ENCODE data around the gene KCNQ1.

KCNQ1 gene

DNA sequence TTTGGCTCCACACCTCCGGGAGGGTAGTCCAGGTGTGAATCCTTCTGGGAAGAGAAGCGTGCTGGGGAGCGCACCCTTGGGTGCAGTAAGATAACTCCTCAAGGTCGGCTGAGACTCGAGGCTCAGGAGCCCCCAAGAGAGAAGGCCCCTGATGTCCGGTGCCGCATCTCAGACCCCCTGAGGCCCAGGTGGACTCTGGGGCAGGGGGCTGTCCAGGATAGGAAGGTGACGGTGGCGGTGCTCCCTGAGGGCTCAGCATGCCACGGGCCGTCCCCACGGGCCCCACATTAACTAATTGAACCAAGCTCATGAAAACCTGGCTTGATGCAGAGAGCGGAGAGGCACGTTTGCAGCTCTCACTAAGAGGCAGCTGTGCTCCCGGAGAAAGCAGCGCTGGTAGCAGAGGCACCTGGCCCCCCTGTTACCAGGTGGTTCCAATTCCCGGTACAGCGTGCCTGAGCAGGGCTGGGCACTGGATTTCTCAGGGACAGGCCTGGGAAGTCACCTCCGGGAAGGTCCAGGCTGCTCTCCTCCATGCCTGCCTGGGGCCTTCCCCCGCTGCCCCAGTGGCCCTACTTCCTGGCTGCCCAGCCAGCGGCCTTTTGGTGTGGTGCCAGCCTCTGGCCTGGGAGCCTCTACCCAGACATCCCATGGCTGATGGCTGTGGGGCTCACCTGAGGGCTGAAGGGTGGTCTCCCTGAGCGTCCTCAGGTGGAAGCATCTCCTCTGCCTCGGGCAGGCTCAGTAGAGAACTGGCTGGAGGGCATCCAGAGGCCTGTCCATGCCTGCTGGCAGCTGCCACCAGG, 1.1 kb downstream of the KCNQ1 start:
- DNase-seq, result no peak

GRCh38 chr11:2446590-2447252, 1.9 kb downstream of the KCNQ1 start:
- no peak for DNase-seq

DNA sequence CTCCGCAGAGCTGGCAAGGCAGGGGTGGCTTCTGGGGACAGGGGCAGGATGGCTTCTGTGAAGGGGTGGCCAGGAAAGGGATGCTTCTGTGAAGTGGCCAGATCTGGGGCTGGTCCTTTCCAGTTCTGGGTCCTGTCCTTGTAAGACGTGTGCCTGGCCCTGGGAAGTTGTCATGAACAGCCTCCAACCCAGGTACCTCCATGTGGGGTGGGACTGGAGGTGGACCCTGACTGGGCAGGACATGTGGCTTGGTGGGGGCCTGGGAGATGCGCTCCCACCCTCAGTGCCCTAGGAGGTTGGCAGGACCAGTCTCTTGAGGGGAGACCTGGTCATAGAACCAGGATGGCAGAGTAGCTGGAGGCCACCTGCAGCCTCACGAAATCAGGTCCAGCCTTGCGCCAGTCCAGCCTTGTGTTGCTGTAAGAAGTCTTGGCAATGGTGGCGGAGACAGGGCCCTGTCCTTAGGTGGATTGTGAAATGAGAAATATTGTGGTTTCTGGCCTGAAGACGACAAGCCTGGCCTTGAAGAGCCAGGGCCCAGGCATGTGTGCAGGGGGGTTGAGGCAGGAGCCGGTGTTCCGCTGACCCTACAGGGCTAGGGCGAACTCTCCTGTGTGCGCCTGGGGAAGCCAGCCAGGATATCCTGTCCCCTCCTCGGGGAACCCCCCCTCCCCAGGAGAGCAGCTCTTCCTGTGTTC, 2.6 kb downstream of the KCNQ1 start:
- no peak for DNase-seq

- no peak for DNase-seq
These were observed 3.3 kb downstream of the KCNQ1 start for GRCh38 chr11:2447951-2448650.

DNA sequence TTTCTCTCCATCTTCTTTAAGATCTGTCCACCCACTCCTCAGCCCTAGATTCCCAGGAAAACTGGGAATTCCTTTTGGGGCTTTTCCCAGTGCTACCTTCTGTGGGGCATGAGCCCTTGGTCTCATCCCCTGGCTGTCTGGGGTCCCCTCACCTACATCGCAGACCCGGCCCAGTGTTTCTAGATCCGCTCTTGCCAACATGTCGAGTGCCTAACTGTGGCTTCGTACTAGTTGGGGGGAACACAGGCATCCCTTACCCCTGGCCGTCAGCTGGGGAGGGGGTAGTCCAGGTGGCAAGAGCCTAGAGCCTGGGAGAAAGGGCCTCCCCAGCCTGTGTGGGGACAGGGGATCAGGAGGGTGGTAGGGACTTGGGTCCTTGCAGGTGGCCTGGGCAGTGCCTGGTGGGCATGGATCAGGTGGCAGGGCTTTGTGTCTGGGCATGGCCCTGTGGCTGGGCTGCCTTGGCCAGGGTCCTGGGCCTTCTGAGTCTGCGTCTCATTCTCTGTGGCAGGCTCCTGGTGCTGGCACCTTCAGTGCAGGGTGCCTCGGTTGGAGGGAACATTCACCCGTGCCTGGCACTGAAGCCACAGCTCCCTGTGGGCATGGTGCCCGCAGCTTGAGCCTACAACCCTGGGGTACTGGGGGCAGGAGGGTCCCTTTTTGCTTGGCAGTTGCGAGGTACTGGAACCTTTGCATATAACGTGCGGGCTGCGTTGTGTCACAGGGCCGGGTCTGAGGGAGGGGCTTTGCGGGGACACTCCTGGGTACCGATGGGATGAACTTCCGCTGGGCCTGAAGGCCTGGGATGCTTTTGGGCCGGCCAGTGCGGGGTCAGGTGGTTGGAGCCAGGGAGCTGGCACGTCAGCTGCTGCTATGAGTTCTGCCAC, 4.1 kb downstream of the KCNQ1 start:
- DNase-seq, result no peak

GRCh38 chr11:2449548-2450320, 4.9 kb downstream of the KCNQ1 start:
- DNase-seq, result no peak

GRCh38 chr11:2450321-2451041, 5.7 kb downstream of the KCNQ1 start:
- DNase-seq, result no peak

- DNase-seq, result no peak
These were observed 6.5 kb downstream of the KCNQ1 start for GRCh38 chr11:2451336-2451735.

GRCh38 chr11:2451916-2452315, 7.1 kb downstream of the KCNQ1 start:
- DNase-seq, result no peak

- no peak for DNase-seq
These were observed 7.7 kb downstream of the KCNQ1 start for GRCh38 chr11:2452321-2453012.

DNA sequence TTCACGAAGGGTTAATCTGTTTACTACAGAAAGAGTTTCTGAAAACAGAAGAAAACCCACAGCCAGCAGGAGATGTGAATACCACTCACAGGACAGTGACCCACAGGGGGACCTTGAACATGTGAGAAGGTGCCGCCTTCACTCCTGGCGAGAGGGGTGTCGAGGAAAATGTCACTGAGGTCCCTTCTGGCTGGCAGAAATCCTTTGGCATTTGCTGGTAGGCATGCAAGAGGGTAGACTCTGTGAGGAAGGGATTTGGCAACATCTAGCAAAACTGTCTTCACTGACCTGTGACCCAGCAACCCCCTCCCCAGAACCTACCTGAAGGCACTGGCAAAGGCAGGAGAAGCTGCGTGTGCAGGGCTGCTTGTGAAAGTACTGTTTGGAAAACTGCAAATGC, 8.6 kb downstream of the KCNQ1 start:
- DNase-seq, result no peak

DNA sequence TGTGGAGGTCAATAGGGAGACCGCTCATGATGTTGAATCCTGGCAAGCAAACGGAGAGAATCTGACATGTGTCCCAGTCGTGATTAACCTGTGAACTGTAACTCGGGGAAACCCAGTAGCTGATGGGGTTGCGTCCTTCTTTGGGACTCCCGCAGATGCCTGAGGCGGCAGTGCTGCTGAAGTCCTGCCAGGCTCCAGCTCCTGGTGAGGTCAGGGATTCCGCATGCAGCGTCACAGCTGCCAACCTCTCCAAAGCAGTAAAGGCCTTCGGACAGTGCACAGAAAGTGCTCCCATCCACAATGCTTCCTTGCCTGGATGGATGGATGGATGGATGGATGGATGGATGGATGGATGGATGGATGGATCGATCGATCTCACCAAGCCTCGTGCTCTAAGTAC, 13.5 kb downstream of the KCNQ1 start:
- no peak for DNase-seq

GRCh38 chr11:2459016-2459725, 14.4 kb downstream of the KCNQ1 start:
- no peak for DNase-seq

GRCh38 chr11:2459796-2460531, 15.2 kb downstream of the KCNQ1 start:
- DNase-seq, result no peak

GRCh38 chr11:2460540-2461252, 15.9 kb downstream of the KCNQ1 start:
- no peak for DNase-seq

DNA sequence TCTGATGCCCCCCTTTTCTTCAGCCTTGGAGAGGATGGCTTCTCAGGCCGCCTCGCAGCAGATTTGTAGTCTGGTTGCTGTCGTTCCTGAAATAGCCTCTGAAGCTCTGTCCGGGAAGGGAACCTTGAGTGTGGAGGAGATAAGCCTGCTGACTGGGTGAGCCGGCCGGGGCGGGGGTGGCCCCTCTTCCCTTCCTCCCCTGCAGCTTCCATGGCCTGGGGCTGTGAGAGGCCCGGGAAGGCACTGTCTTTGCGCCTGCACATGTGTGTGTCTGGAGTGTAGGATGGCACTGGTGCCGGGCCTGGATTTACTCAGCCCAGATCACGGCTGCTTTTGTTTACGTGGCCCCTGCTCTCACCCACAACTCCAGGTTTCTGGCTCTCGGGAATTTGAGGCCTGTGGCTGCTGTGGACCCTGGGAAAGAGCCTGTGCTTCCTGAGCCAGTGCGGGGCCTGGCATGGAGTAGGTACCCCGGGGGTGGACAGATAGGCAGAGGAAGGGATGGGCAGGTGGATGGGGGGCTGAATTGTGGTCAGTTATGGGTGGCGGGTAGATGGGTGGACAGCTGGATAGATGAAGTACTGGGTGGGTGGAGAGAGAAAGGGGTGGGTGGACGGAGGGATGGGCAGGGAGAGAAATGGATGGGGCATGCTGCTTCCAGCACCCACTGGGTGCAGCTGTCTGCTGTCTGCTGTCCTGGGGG, 16.6 kb downstream of the KCNQ1 start:
- DNase-seq, result no peak

DNA sequence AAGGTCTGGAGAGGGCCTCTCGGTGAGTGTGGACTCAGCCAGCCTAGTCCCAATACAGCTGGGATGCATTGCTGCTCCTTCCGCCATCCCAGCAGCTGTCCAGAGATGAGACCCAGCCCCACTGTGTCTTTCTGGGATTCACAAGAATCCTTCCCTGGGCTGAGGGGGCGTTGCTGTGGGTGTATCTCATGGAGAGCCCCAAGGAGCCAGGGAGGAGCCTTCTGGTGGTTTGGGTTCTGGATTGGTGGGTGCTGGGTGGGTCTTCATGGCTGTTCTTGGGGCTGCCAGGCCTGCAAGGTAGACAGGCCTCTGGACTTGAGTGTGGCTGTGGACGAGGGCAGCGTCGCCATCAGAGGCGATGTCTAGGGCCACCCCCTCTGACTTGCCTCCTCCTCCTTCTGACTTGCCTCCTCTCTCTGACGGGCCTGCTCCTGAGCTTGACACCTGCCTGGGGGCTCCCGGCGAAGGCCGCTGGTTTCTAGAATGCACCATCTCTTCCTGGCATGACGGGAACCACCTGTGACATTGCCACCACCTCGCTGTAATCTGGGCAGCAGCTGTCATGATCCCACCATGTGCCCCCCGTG, 17.2 kb downstream of the KCNQ1 start:
- no peak for DNase-seq

Data from amniotic stem cell (primary cell).